ENCODE measurements around the gene MARCHF2. TPM values are rescaled to one million over a fixed set of nuclear protein-coding genes. Genes with fewer than 3 reads are reported as not detected.

The MARCHF2 gene
- total RNA-seq, 1 experiment from 2014 or later: 27.5 TPM

GRCh38 chr19:8397746-8398310, 15.3 kb upstream of the MARCHF2 start:
- Histone ChIP-seq H2BK5ac (ENCODE audit: insufficient read length, low read length) (no peak overlapping the region), H3K27me3 (ENCODE audit: insufficient read depth, low read length) (no peaks in the 10 kb centered on the region), H4K91ac (ENCODE audit: insufficient read length, low read depth, low read length) (no peak overlapping the region), H4K5ac (ENCODE audit: insufficient read length, low read depth, low read length) (no peak overlapping the region), H3T11ph (ENCODE audit: low read length) (no peak overlapping the region), H3K27ac (ENCODE audit: insufficient read length, low read depth, low read length) (no peak overlapping the region), H3K9ac (ENCODE audit: extremely low read depth, insufficient read length, low read length) (no peak overlapping the region), H3K56ac (ENCODE audit: insufficient read length, low read depth, low read length) (no peak overlapping the region), H2BK120ac (ENCODE audit: low read depth, low read length, poor library complexity, severe bottlenecking) (no peak overlapping the region), H4K8ac (replicated peaks; ENCODE audit: insufficient read length, low read depth, low read length) (no peak overlapping the region), H3K18ac (ENCODE audit: insufficient read length, low read depth, low read length) (no peak overlapping the region), H3K23ac (ENCODE audit: insufficient read length, low read depth, low read length) (no peak overlapping the region), H3K23me2 (ENCODE audit: insufficient read length, low read depth, low read length, poor library complexity, severe bottlenecking) (no peaks in the 10 kb centered on the region), H3K79me2 (ENCODE audit: insufficient read depth, low read length) (peaks cover 3% of the 10 kb centered on the region; the same call in 1 of the 2 replicates), H3K14ac (ENCODE audit: insufficient read depth, low read length) (no peak overlapping the region), H3K4ac (ENCODE audit: low read depth, low read length) (no peak overlapping the region), H2BK15ac (ENCODE audit: low read depth, low read length) (no peak overlapping the region), H2AK5ac (ENCODE audit: insufficient read length, low read length) (no peak overlapping the region), H3K4me1 (ENCODE audit: insufficient read depth, low read length) (no peaks in the 10 kb centered on the region), H3K9me3 (ENCODE audit: control insufficient read depth, low read depth, low read length) (no peaks in the 10 kb centered on the region), H2BK20ac (ENCODE audit: low read depth, low read length, poor library complexity, severe bottlenecking) (no peak overlapping the region), H3K4me2 (ENCODE audit: insufficient read depth, insufficient read length, low read length) (no peak overlapping the region), H2BK12ac (ENCODE audit: insufficient read length, low read depth, low read length) (no peak overlapping the region), H2AFZ (ENCODE audit: low read length) (no peak overlapping the region), H4K20me1 (ENCODE audit: control insufficient read depth, insufficient read depth, insufficient read length) (no peaks in the 10 kb centered on the region), H3K79me1 (ENCODE audit: insufficient read depth, low read depth, low read length, poor library complexity, severe bottlenecking) (peaks cover 6% of the 10 kb centered on the region)
- WGBS (ENCODE audit: extremely low coverage, insufficient read length, low lambda C conversion rate): no CpG with 5 or more reads among the region's 10 CpGs
- no peak overlapping the region for H3K4me3 Mint-ChIP-seq
- peak overlapping the region in 2 of 3 experiments; percentile 61 to 83; a peak in 1 of 7 replicates for H3K27ac Mint-ChIP-seq
- H3K9me3 Mint-ChIP-seq: no peaks in the 10 kb centered on the region; a peak in 1 of 5 replicates
- no peaks in the 10 kb centered on the region for H3K27me3 Mint-ChIP-seq (ENCODE audit: low read depth)
- peaks cover 14 to 27% (median 23%) of the 10 kb centered on the region in 3 experiments; a peak in 6 of 7 replicates for H3K36me3 Mint-ChIP-seq (ENCODE audit: insufficient read depth in 1 of 3, low read depth in 3 of 3)
- H3K4me1 Mint-ChIP-seq: peaks cover 9 to 10% of the 10 kb centered on the region in 2 experiments
- no peak for TF ChIP-seq CTCF (conservative IDR thresholded peaks at IDR 0.05)
- DNase-seq: no peak

Measured in H9 (cell line).